ENCODE results near the gene EAF1.
"Not testable (repeated sequence)": the region's sequence is repeated elsewhere in the genome, so short reads cannot be mapped to it uniquely, and the experiment has no call there.

Gene EAF1

GRCh38 chr3:15405448-15406050 lies 21.8 kb upstream of the EAF1 start:
- peak in 2 of 58 donors; percentile 16 to 25 for DNase-seq

GRCh38 chr3:15409239-15409638 lies 18.2 kb upstream of the EAF1 start:
- DNase-seq: no peak

GRCh38 chr3:15409774-15410173 lies 17.6 kb upstream of the EAF1 start:
- DNase-seq: no peak

- DNase-seq: not testable (repeated sequence)
These were observed 16.4 kb upstream of the EAF1 start for GRCh38 chr3:15410966-15411365.

- no peak for DNase-seq
These were observed 6.5 kb upstream of the EAF1 start for GRCh38 chr3:15420871-15421270.

- DNase-seq: no peak
These were observed 749 bp upstream of the EAF1 start for GRCh38 chr3:15426579-15427118.

GRCh38 chr3:15427981-15428380 lies 583 bp downstream of the EAF1 start:
- DNase-seq: no peak

- DNase-seq: no peak
These were observed 1.1 kb downstream of the EAF1 start for GRCh38 chr3:15428539-15428938.

GRCh38 chr3:15429080-15429479 lies 1.7 kb downstream of the EAF1 start:
- no peak for DNase-seq

- DNase-seq: no peak
These were observed 3.2 kb downstream of the EAF1 start for GRCh38 chr3:15430624-15431023.

- DNase-seq: no peak
These were observed 3.9 kb downstream of the EAF1 start for GRCh38 chr3:15431256-15431837.

- DNase-seq: no peak
These were observed 6.1 kb downstream of the EAF1 start for GRCh38 chr3:15433531-15433930.

- DNase-seq: no peak
These were observed 7.4 kb downstream of the EAF1 start for GRCh38 chr3:15434756-15435155.

GRCh38 chr3:15436246-15436645 lies 8.8 kb downstream of the EAF1 start:
- DNase-seq: peak in 14 of 58 donors; percentile 3 to 42 (median 8)

- DNase-seq: no peak
These were observed 11.6 kb downstream of the EAF1 start for GRCh38 chr3:15438983-15439382.

- no peak for DNase-seq
These were observed 12.1 kb downstream of the EAF1 start for GRCh38 chr3:15439476-15439875.

GRCh38 chr3:15440891-15441290 lies 13.5 kb downstream of the EAF1 start:
- no peak for DNase-seq

GRCh38 chr3:15443826-15444524 lies 16.6 kb downstream of the EAF1 start:
- DNase-seq: no peak

- DNase-seq: no peak
These were observed 22.3 kb downstream of the EAF1 start for GRCh38 chr3:15449489-15450224.

GRCh38 chr3:15450438-15451215 lies 23.2 kb downstream of the EAF1 start:
- no peak for DNase-seq

All from anterior cingulate cortex (tissue), 58 donors.